CD4-positive, alpha-beta T cell treated with Interleukin-15 for 4 hours (primary cell): Measurements from ENCODE around the gene NACC2.

Experiments used
- DNase-seq: peaks from one replicate; pipeline ENCODE4 v3.0.0-alpha.2; 2020; ENCODE audit warnings: low spot score

The NACC2 gene

GRCh38 chr9:136011703-136012496 is 83.2 kb downstream of the NACC2 start:
- DNase-seq = no peak

- no peak for DNase-seq
These were observed 83.8 kb downstream of the NACC2 start for GRCh38 chr9:136011376-136011702.

GRCh38 chr9:136010615-136011361 is 84.3 kb downstream of the NACC2 start:
- no peak for DNase-seq

GRCh38 chr9:136010176-136010575 is 84.9 kb downstream of the NACC2 start:
- no peak for DNase-seq

- DNase-seq = no peak
These were observed 85.6 kb downstream of the NACC2 start for GRCh38 chr9:136009516-136009915.

GRCh38 chr9:136008693-136008997 is 86.4 kb downstream of the NACC2 start:
- DNase-seq = no peak

GRCh38 chr9:136007934-136008692 is 87.0 kb downstream of the NACC2 start:
- DNase-seq = no peak

GRCh38 chr9:136007276-136007933 is 87.7 kb downstream of the NACC2 start:
- no peak for DNase-seq

GRCh38 chr9:136006169-136006568 is 88.9 kb downstream of the NACC2 start:
- DNase-seq = no peak

- DNase-seq = no peak
These were observed 90.4 kb downstream of the NACC2 start for GRCh38 chr9:136004712-136005111.

- DNase-seq = no peak
These were observed 90.9 kb downstream of the NACC2 start for GRCh38 chr9:136004219-136004618.

GRCh38 chr9:136003411-136004218 is 91.5 kb downstream of the NACC2 start:
- no peak for DNase-seq

GRCh38 chr9:136002881-136003280 is 92.2 kb downstream of the NACC2 start:
- DNase-seq = no peak

- no peak for DNase-seq
These were observed 92.9 kb downstream of the NACC2 start for GRCh38 chr9:136002215-136002614.

- DNase-seq = no peak
These were observed 93.9 kb downstream of the NACC2 start for GRCh38 chr9:136001231-136001630.

GRCh38 chr9:135998410-135999071 is 96.5 kb downstream of the NACC2 start:
- no peak for DNase-seq

- DNase-seq = no peak
These were observed 97.1 kb downstream of the NACC2 start for GRCh38 chr9:135998016-135998380.

- DNase-seq = no peak
These were observed 97.7 kb downstream of the NACC2 start for GRCh38 chr9:135997090-135998015.

GRCh38 chr9:135995816-135996215 is 99.3 kb downstream of the NACC2 start:
- no peak for DNase-seq
